Retinal pigment epithelial cell (primary cell): Measurements from ENCODE around the gene STRA8.

ENCODE experiments used
- DNase-seq: peaks from one replicate; pipeline ENCODE4 v3.0.0-alpha.2; 2010; ENCODE audit warnings: low read depth
- H3K4me3 ChIP-seq: 2 replicates; pipeline ENCODE4 v1.5.1; 2011; ENCODE audit warnings: mild to moderate bottlenecking, low read length, control low read depth, moderate library complexity
- CTCF ChIP-seq: conservative IDR thresholded peaks from 2 replicates; pipeline ENCODE4 v1.5.1; 2011; ENCODE audit warnings: low read depth, low read length, control low read depth, inconsistent platforms

STRA8 gene

GRCh38 chr7:135269921-135270320 is 36.3 kb downstream of the STRA8 start:
- no peak for DNase-seq
- TF ChIP-seq CTCF: no peak

GRCh38 chr7:135270577-135271254 is 37.1 kb downstream of the STRA8 start:
- DNase-seq: no peak
- no peak for TF ChIP-seq CTCF
- H3K4me3 ChIP-seq: no peak overlapping the region

More at GRCh38 chr7:135269921-135270320, 36.3 kb downstream of the STRA8 start:
- no peak overlapping the region for H3K4me3 ChIP-seq

- no peak for TF ChIP-seq CTCF
- DNase-seq: no peak
- no peak overlapping the region for H3K4me3 ChIP-seq
Observed at GRCh38 chr7:135271255-135271615, 37.6 kb downstream of the STRA8 start.

GRCh38 chr7:135272303-135272702 is 38.7 kb downstream of the STRA8 start:
- H3K4me3 ChIP-seq: no peak overlapping the region
- DNase-seq: no peak
- TF ChIP-seq CTCF: no peak

- no peak overlapping the region for H3K4me3 ChIP-seq
- DNase-seq: no peak
- TF ChIP-seq CTCF: no peak
Observed at GRCh38 chr7:135273581-135273980, 39.9 kb downstream of the STRA8 start.

- peak; percentile 14 for DNase-seq
- H3K4me3 ChIP-seq: no peak overlapping the region
- TF ChIP-seq CTCF: peak; percentile 82
Observed at GRCh38 chr7:135274495-135275268, 41.0 kb downstream of the STRA8 start.
